ENCODE results near the gene MYT1.

GRCh38 chr20:64161356-64162238 is 2.7 kb upstream of the MYT1 start:
- TF ChIP-seq USF2 (CRISPR knock-in tag; IDR thresholded peaks at IDR 0.05) (no peak), TCF7L2 (IDR thresholded peaks at IDR 0.05; ENCODE audit: low read depth, low read length) (no peak), ZKSCAN1 (IDR thresholded peaks at IDR 0.05; ENCODE audit: low read depth, low read length) (no peak), POLR2AphosphoS5 (IDR thresholded peaks at IDR 0.05; ENCODE audit: control insufficient read depth, insufficient read depth, low read depth, low read length) (no peak), CTCF (IDR thresholded peaks at IDR 0.05 in 2 of 3, conservative IDR thresholded peaks at IDR 0.05 in 1 of 3; ENCODE audit: insufficient read depth in 2 of 3, low read depth in 1 of 3, low read length in 3 of 3) (no peak)
